SK-N-SH (cell line): ENCODE measurements around the gene CACNA2D1.

Experiments used
- EP300 ChIP-seq, 2 experiments: IDR thresholded peaks; 2 replicates each; pipeline versions ENCODE4 v1.4.0 to v1.6.1; 2012; ENCODE audit warnings: borderline replicate concordance in 1 of 2, low read depth in 1 of 2, low read length in 1 of 2
- SMC3 ChIP-seq: IDR thresholded peaks from 2 replicates; pipeline ENCODE4 v1.6.1; 2012; ENCODE audit warnings: low read depth, low read length, improper control_type of control experiment

- TF ChIP-seq SMC3 (no peak), EP300 (IDR thresholded peaks at IDR 0.05; ENCODE audit: borderline replicate concordance in 1 of 2, low read depth in 1 of 2, low read length in 1 of 2) (no peak)
Measured at GRCh38 chr7:82039621-82040020, 404.0 kb downstream of the CACNA2D1 start.
